ENCODE measurements around the gene ICE2.

DNA sequence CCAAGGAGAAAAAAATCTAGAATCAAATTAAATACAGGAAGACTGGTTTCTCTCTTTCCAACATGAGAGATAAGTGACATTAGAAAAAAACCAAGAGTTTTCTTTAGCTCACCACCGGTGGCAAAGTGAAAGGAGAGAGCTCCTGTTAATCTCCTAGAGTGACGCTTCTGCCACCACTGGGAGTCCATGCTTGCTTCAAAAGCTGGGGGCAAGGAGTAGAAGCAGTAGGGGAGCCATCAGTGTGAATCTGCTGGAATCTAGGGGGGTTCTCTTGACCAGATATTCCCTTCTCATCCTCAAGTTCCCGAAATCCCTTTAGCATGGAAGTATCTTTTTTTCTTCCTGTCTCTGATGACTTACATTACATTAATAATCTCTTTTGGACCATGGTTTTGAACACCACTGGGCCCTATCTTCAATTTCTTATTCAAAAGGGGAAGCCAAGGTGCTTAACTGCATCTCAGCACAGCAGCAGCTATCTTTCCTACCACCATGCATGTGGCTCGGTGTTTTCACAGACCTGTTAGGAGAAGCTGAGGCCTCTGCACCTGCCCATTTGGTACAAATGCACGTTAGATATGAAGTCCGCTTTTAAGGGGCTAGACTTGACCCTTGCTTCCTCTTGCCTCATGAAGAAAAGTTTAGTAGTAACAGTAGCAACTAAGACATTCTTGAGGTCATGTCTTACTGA lies 6.6 kb upstream of the ICE2 start:
- TF ChIP-seq, protein P1, sequence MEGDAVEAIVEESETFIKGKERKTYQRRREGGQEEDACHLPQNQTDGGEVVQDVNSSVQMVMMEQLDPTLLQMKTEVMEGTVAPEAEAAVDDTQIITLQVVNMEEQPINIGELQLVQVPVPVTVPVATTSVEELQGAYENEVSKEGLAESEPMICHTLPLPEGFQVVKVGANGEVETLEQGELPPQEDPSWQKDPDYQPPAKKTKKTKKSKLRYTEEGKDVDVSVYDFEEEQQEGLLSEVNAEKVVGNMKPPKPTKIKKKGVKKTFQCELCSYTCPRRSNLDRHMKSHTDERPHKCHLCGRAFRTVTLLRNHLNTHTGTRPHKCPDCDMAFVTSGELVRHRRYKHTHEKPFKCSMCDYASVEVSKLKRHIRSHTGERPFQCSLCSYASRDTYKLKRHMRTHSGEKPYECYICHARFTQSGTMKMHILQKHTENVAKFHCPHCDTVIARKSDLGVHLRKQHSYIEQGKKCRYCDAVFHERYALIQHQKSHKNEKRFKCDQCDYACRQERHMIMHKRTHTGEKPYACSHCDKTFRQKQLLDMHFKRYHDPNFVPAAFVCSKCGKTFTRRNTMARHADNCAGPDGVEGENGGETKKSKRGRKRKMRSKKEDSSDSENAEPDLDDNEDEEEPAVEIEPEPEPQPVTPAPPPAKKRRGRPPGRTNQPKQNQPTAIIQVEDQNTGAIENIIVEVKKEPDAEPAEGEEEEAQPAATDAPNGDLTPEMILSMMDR (conservative IDR thresholded peaks at IDR 0.05; ENCODE audit: low read depth in 2 of 2), result no peak
- TF ChIP-seq, protein P2, sequence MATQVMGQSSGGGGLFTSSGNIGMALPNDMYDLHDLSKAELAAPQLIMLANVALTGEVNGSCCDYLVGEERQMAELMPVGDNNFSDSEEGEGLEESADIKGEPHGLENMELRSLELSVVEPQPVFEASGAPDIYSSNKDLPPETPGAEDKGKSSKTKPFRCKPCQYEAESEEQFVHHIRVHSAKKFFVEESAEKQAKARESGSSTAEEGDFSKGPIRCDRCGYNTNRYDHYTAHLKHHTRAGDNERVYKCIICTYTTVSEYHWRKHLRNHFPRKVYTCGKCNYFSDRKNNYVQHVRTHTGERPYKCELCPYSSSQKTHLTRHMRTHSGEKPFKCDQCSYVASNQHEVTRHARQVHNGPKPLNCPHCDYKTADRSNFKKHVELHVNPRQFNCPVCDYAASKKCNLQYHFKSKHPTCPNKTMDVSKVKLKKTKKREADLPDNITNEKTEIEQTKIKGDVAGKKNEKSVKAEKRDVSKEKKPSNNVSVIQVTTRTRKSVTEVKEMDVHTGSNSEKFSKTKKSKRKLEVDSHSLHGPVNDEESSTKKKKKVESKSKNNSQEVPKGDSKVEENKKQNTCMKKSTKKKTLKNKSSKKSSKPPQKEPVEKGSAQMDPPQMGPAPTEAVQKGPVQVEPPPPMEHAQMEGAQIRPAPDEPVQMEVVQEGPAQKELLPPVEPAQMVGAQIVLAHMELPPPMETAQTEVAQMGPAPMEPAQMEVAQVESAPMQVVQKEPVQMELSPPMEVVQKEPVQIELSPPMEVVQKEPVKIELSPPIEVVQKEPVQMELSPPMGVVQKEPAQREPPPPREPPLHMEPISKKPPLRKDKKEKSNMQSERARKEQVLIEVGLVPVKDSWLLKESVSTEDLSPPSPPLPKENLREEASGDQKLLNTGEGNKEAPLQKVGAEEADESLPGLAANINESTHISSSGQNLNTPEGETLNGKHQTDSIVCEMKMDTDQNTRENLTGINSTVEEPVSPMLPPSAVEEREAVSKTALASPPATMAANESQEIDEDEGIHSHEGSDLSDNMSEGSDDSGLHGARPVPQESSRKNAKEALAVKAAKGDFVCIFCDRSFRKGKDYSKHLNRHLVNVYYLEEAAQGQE (IDR thresholded peaks at IDR 0.05; ENCODE audit: unreplicated experiment), result no peak
- TF ChIP-seq JUNB (IDR thresholded peaks at IDR 0.05; ENCODE audit: unreplicated experiment), result no peak
- no peak for TF ChIP-seq POLR2AphosphoS5 (IDR thresholded peaks at IDR 0.05; ENCODE audit: low read depth)
- no peak for TF ChIP-seq NANOG (IDR thresholded peaks at IDR 0.05; ENCODE audit: borderline replicate concordance)
- TF ChIP-seq ZNF114 (CRISPR knock-in tag; IDR thresholded peaks at IDR 0.05), result no peak
- TF ChIP-seq EZH2 (IDR thresholded peaks at IDR 0.05; ENCODE audit: low read depth, unreplicated experiment), result no peak
- no peak for TF ChIP-seq EZH2phosphoT487 (IDR thresholded peaks at IDR 0.05; ENCODE audit: unreplicated experiment)
- no peak for TF ChIP-seq CREB1 (CRISPR knock-in tag; IDR thresholded peaks at IDR 0.05; ENCODE audit: low read depth)
- TF ChIP-seq STAT1 (IDR thresholded peaks at IDR 0.05; ENCODE audit: unreplicated experiment), result no peak
- TF ChIP-seq, protein P3, sequence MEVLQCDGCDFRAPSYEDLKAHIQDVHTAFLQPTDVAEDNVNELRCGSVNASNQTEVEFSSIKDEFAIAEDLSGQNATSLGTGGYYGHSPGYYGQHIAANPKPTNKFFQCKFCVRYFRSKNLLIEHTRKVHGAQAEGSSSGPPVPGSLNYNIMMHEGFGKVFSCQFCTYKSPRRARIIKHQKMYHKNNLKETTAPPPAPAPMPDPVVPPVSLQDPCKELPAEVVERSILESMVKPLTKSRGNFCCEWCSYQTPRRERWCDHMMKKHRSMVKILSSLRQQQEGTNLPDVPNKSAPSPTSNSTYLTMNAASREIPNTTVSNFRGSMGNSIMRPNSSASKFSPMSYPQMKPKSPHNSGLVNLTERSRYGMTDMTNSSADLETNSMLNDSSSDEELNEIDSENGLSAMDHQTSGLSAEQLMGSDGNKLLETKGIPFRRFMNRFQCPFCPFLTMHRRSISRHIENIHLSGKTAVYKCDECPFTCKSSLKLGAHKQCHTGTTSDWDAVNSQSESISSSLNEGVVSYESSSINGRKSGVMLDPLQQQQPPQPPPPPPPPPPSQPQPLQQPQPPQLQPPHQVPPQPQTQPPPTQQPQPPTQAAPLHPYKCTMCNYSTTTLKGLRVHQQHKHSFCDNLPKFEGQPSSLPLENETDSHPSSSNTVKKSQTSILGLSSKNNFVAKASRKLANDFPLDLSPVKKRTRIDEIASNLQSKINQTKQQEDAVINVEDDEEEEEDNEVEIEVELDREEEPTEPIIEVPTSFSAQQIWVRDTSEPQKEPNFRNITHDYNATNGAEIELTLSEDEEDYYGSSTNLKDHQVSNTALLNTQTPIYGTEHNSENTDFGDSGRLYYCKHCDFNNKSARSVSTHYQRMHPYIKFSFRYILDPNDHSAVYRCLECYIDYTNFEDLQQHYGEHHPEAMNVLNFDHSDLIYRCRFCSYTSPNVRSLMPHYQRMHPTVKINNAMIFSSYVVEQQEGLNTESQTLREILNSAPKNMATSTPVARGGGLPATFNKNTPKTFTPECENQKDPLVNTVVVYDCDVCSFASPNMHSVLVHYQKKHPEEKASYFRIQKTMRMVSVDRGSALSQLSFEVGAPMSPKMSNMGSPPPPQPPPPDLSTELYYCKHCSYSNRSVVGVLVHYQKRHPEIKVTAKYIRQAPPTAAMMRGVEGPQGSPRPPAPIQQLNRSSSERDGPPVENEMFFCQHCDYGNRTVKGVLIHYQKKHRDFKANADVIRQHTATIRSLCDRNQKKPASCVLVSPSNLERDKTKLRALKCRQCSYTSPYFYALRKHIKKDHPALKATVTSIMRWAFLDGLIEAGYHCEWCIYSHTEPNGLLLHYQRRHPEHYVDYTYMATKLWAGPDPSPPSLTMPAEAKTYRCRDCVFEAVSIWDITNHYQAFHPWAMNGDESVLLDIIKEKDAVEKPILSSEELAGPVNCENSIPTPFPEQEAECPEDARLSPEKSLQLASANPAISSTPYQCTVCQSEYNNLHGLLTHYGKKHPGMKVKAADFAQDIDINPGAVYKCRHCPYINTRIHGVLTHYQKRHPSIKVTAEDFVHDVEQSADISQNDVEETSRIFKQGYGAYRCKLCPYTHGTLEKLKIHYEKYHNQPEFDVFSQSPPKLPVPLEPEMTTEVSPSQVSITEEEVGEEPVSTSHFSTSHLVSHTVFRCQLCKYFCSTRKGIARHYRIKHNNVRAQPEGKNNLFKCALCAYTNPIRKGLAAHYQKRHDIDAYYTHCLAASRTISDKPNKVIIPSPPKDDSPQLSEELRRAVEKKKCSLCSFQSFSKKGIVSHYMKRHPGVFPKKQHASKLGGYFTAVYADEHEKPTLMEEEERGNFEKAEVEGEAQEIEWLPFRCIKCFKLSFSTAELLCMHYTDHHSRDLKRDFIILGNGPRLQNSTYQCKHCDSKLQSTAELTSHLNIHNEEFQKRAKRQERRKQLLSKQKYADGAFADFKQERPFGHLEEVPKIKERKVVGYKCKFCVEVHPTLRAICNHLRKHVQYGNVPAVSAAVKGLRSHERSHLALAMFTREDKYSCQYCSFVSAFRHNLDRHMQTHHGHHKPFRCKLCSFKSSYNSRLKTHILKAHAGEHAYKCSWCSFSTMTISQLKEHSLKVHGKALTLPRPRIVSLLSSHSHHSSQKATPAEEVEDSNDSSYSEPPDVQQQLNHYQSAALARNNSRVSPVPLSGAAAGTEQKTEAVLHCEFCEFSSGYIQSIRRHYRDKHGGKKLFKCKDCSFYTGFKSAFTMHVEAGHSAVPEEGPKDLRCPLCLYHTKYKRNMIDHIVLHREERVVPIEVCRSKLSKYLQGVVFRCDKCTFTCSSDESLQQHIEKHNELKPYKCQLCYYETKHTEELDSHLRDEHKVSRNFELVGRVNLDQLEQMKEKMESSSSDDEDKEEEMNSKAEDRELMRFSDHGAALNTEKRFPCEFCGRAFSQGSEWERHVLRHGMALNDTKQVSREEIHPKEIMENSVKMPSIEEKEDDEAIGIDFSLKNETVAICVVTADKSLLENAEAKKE (CRISPR knock-in tag; IDR thresholded peaks at IDR 0.05), result no peak
- no peak for TF ChIP-seq ZNF331 (CRISPR knock-in tag; IDR thresholded peaks at IDR 0.05; ENCODE audit: low read depth)

Data from GM23338 (cell line).